Aorta (tissue), 5 donors: ENCODE data around the gene ACD. TPM values are rescaled to one million over a fixed set of nuclear protein-coding genes. Genes with fewer than 3 reads are reported as not detected.
A peak's percentile ranks its signal among the peaks of the same experiment; 100 is the strongest.

ENCODE experiments used
- ATAC-seq: fragments of 200-7000 bp; cut with Tn5 transposase; one replicate; pipeline ENCODE4 v1.9.1; 2022; ENCODE audit warnings: moderate library complexity; ENCODE audit not compliant: low FRiP score
- DNase-seq, 2 donors: peaks; one replicate each; pipeline ENCODE4 v3.0.0-alpha.2; 2020
- H3K27ac ChIP-seq, 2 donors: one replicate each; pipeline ENCODE4 v1.5.1; 2013; ENCODE audit warnings: low read length in 2 of 2, mild to moderate bottlenecking in 2 of 2, moderate library complexity in 2 of 2, control low read depth in 1 of 2, inconsistent platforms in 1 of 2, low read depth in 1 of 2
- H3K27me3 ChIP-seq, 2 donors: one replicate each; pipeline ENCODE4 v1.6.1; 2013; ENCODE audit warnings: control low read depth in 1 of 2, low read length in 1 of 2, mild to moderate bottlenecking in 1 of 2, moderate library complexity in 1 of 2; ENCODE audit not compliant: insufficient read depth in 2 of 2, control insufficient read depth in 1 of 2
- H3K36me3 ChIP-seq, 2 donors: one replicate each; pipeline ENCODE4 v1.6.1; 2013; ENCODE audit warnings: control low read depth in 1 of 2, low read length in 1 of 2, mild to moderate bottlenecking in 1 of 2; ENCODE audit not compliant: insufficient read depth in 2 of 2, control insufficient read depth in 1 of 2
- H3K4me1 ChIP-seq, 2 donors: one replicate each; pipeline ENCODE4 v1.6.1; 2013; ENCODE audit warnings: low read length in 2 of 2, control low read depth in 1 of 2, mild to moderate bottlenecking in 1 of 2, moderate library complexity in 1 of 2; ENCODE audit not compliant: insufficient read depth in 2 of 2, control insufficient read depth in 1 of 2
- H3K4me3 ChIP-seq, 2 donors: one replicate each; pipeline ENCODE4 v1.5.1; 2013; ENCODE audit warnings: low read length in 2 of 2, control low read depth in 1 of 2, mild to moderate bottlenecking in 1 of 2
- H3K9me3 ChIP-seq: one replicate; pipeline ENCODE4 v1.6.1; 2013; ENCODE audit warnings: mild to moderate bottlenecking, low read length; ENCODE audit not compliant: control insufficient read depth
- WGBS, 2 donors: extraction: QIAGEN DNeasy Blood & Tissue Kit; methylation state at CpG; one replicate each; pipeline ENCODE4 v1.1.7; 2013; 5-methylcytosine and 5-hydroxymethylcytosine counted together
- intact Hi-C, 2 donors: fragments of 100-400 bp; cut with DNase I; formaldehyde crosslinking; loops; one replicate each; pipeline versions ENCODE4 v1.14.2 to v1.15.0; 2022
- long read RNA-seq, 2 donors: library from polyadenylated mRNA; unstranded; transcript quantifications; one replicate each; pipeline ENCODE4 v2.0.0, GENCODE V29; 2020 to 2021
- polyA plus RNA-seq, 2 donors: library from polyadenylated mRNA; stranded (reverse); fragments of 200-250 nt; gene quantifications; one replicate each; pipeline ENCODE4 v1.2.3, GENCODE V29; 2013
- total RNA-seq, 2 donors: library from RNA; stranded (reverse); fragmentation: NEBNext Ultra II Directional; extraction: Animal tissue kit (Norgen Biotek cat#: 25700); gene quantifications; one replicate each; pipeline ENCODE4 v1.2.1, GENCODE V29; 2021
- donor health status: healthy with polysubstance abuse.
- donor health status: Bipolar disorder and iron deficiency.
- donor health status: DM: no; HTN: no; CAD: no.
- donor health status: DM: no; HTN: no; CAD: no.
- donor health status: DM: yes; HTN: yes; CAD: no.

ACD gene
- total RNA-seq (10 to 100 TPM; 15.7 to 21.9 TPM), polyA plus RNA-seq (10 to 100 TPM in 1 of 2 donors, 1 to 10 TPM in 1; 7.0 to 34.6 TPM)
- long read RNA-seq, donor 1, transcript ACD-214 (12 exons, 2,065 nt), result major isoform, 29 of 43 reads
- long read RNA-seq, donor 1, partial matches to known transcripts, result 8 of 43 reads
- long read RNA-seq, donor 1, other reads (novel, unspliced or antisense), result 6 of 43 reads
- long read RNA-seq, donor 2, partial matches to known transcripts, result 3 of 10 reads
- long read RNA-seq, donor 2, other reads (novel, unspliced or antisense), result 3 of 10 reads

DNA sequence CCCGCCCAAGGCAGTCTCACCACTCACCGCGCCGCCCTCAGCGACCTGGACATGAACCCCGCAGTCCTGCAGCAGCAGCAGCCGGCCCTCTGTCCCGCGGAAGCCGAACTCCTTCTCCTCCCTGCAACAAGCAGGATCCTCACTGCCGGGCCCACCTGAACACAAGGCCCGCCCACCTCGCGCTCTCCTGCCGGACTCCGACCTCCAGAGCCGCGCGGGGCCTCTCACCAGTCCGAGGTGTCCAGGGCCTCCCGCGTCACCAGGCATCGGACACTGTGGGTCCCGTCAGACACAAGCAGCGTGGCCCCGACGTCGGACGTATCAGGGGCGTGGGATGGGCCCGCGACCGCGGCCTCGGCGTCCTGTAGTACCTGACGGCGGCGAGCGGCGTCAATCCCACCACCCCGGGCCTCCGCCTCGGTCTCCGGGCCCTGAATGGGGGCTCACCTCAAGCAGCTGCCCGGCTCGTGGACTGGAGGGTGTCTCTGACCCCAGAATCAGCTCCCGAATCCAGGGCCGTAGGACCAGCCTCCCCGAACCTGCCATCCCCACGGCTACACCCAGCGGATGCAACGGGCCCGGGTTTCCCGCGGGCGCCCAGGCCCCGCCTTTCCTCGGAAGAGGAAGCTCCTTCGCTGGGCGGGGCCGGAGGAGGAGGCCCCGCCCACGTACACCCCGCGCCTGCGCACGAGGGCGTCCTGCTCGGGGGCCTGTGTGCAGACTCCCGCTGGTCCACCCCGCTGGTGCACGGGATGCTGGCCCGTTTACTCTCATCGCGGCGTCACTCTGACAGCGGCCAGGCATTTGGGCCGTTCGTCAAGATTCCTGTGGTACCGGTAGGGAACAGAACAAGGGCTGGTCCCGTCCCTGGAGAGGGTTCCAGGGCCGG, at the start of gene ACD:
Gene ACD, minus strand, starts transcription at position 586 of the 889 bp plus-strand sequence. Its CDS starts 40 bp downstream, at position 546.
- intact Hi-C loops, result loop anchor here (2.0 to 5.0 kb wide), 2 partner anchors 97 to 98 kb away; partner anchors contain the start of gene CTCF (in 2 of the 2)
- H3K4me1 ChIP-seq, result no peaks in the 10 kb centered on the region
- peak; percentile 93 to 97 for DNase-seq
- H3K9me3 ChIP-seq, result no peaks in the 10 kb centered on the region
- 0 to 1% methylated on average over 76 to 83 of the region's 83 CpGs for WGBS, 2 donors
- H3K27ac ChIP-seq, result peak within 1 kb of the TSS in 1 of 2 donors; percentile 89
- no peaks in the 10 kb centered on the region for H3K36me3 ChIP-seq
- no peaks in the 10 kb centered on the region for H3K27me3 ChIP-seq
- peak; percentile 96 for ATAC-seq
- peak within 1 kb of the TSS; percentile 63 to 64 for H3K4me3 ChIP-seq

DNA sequence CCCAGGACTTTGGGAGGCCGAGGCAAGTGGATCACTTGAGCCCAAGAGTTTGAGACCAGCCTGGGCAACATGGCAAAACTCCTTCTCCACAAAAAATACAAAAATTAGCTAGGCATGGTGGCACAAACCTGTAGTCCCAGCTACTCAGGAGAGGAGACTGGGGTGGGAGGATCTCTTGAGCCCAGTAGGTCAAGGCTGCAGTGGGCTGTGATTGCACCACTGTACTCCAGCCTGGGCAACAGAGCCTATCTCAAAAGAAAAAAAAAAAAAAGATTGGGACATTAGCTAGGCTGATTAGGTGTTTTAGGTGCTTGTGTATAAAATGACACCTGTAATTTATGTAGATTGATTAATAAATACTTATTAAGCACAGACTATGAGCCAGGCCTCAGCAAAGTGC, 49.0 kb upstream of the ACD start:
- intact Hi-C loops, result no loop called here

DNA sequence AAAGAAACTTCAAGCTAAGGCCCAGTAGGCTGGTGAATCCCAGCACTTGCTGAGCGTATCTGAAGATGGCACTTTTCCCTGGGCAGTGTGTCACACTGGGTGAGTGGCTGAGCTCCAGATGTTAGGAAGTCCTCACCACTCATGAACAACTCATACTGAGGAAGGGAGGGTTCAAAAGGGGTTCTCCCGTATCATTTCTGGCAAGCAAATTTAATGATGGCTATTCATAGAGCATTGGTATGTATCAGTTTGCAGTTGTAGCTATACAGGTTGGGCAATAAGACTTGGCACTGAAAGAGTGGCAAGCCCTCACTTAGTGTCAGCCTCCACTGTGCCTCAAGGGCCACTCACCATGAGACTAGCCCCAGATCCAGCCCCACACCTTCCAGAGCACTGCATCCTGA, 48.3 kb upstream of the ACD start:
- H3K36me3 ChIP-seq, result no peaks in the 10 kb centered on the region
- H3K4me3 ChIP-seq, result no peak overlapping the region
- no peaks in the 10 kb centered on the region for H3K4me1 ChIP-seq
- no peaks in the 10 kb centered on the region for H3K27me3 ChIP-seq
- H3K9me3 ChIP-seq, result no peaks in the 10 kb centered on the region
- DNase-seq, result no peak
- H3K27ac ChIP-seq, result no peak overlapping the region
- intact Hi-C loops, result no loop called here
- 53 to 54% methylated on average over 2 of the region's 2 CpGs for WGBS, 2 donors
- ATAC-seq, result no peak

More for the DNA sequence above, 49.0 kb upstream of the ACD start:
- H3K4me3 ChIP-seq, result no peak overlapping the region
- H3K27me3 ChIP-seq, result no peaks in the 10 kb centered on the region
- no peaks in the 10 kb centered on the region for H3K36me3 ChIP-seq
- no peak overlapping the region for H3K27ac ChIP-seq
- WGBS, 2 donors, result 92 to 96% methylated on average over 1 of the region's 1 CpG
- H3K4me1 ChIP-seq, result no peaks in the 10 kb centered on the region
- DNase-seq (no peak), ATAC-seq (no peak)
- H3K9me3 ChIP-seq, result no peaks in the 10 kb centered on the region

DNA sequence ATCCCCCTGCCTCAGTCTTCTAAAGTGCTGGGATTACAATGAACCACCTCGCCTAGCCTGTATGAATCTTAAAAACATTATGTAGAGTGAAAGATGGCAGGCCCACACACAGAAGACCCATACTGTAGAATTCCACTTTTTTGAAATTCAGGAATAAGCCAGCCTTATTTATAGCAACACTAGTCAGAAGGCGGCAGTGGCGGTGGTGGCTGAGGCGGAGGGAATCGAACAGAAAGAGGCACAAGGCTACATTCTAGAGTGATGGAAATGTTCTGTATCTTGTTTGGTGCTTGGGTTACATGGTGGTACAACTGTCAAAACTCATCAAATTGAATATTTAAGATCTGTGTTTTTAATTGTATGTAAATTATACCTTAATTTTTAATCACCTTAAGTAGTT, 47.7 kb upstream of the ACD start:
- Histone ChIP-seq H3K27me3 (no peaks in the 10 kb centered on the region), H3K36me3 (no peaks in the 10 kb centered on the region), H3K27ac (no peak overlapping the region), H3K9me3 (no peaks in the 10 kb centered on the region), H3K4me1 (no peaks in the 10 kb centered on the region), H3K4me3 (no peak overlapping the region)
- 88 to 96% methylated on average over 5 of the region's 5 CpGs for WGBS, 2 donors
- no peak for ATAC-seq
- DNase-seq, result no peak
- intact Hi-C loops, result no loop called here

DNA sequence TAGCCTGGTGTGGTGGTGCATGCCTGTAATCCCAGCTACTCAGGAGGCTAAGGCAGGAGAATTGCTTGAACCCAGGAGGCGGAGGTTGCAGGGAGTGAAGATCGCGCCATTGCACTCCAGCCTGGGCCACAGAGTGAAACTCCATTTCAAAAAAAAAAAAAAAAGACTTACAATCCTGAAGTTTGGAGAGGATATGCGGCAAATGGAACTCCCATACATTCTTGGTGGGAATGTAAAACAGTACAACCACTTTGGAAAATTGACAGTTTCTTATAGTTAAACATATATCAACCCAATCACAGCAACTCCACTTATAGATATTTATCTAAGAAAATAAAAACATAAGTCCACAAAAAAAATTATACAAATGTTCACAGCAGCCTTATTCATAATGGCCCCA, 47.1 kb upstream of the ACD start:
- Histone ChIP-seq H3K27me3 (no peaks in the 10 kb centered on the region), H3K4me3 (no peak overlapping the region), H3K27ac (no peak overlapping the region), H3K36me3 (no peaks in the 10 kb centered on the region), H3K9me3 (no peaks in the 10 kb centered on the region), H3K4me1 (no peaks in the 10 kb centered on the region)
- 89 to 98% methylated on average over 4 of the region's 4 CpGs for WGBS, 2 donors
- DNase-seq (no peak), ATAC-seq (no peak)
- intact Hi-C loops, result no loop called here

DNA sequence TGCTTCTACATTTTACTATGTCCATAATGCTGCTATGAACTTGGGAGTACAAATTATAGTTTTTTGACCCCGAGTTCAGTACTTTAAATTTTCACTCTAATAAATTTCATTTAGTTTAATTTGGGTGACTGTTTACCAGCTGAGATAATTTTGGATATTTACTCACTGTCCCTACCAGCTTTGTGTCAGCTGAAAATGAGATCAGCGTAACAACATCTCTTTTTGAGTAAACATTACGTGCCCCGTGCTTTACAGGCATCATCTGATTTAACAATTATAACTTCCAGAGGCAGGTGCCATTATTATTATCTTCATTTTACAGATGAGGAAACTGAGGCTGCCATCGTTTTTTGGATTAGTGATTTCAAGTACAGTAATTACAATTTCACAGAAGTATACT, 44.0 kb upstream of the ACD start:
- no peak for ATAC-seq
- Histone ChIP-seq H3K4me1 (no peaks in the 10 kb centered on the region), H3K9me3 (no peaks in the 10 kb centered on the region), H3K4me3 (no peak overlapping the region), H3K27me3 (no peaks in the 10 kb centered on the region), H3K27ac (no peak overlapping the region), H3K36me3 (no peaks in the 10 kb centered on the region)
- 91 to 92% methylated on average over 5 of the region's 5 CpGs for WGBS, 2 donors
- intact Hi-C loops, result no loop called here
- no peak for DNase-seq

DNA sequence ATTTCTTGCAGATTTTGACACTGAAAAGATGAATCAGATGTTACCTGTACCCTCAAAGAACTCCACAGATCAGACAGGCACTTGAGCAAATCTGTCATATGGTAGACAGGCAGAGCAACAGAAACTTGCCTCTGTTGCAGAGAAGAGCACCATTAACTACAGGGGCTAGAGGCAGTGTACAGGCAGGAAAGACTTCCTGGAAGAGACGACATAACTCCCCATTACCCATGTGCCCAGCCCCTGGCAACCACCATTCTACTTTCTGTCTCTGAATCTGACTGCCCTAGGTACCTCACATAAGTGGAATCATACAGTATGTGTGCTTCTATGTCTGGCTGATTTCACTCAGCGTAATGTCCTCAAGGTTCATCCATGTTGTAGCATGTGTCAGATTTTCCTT, 43.6 kb upstream of the ACD start:
- intact Hi-C loops, result no loop called here
- Histone ChIP-seq H3K27ac (no peak overlapping the region), H3K27me3 (no peaks in the 10 kb centered on the region), H3K4me1 (no peaks in the 10 kb centered on the region), H3K36me3 (no peaks in the 10 kb centered on the region), H3K9me3 (no peaks in the 10 kb centered on the region), H3K4me3 (no peak overlapping the region)
- DNase-seq (no peak), ATAC-seq (no peak)
- WGBS, 2 donors, result 75 to 79% methylated on average over 2 of the region's 2 CpGs

DNA sequence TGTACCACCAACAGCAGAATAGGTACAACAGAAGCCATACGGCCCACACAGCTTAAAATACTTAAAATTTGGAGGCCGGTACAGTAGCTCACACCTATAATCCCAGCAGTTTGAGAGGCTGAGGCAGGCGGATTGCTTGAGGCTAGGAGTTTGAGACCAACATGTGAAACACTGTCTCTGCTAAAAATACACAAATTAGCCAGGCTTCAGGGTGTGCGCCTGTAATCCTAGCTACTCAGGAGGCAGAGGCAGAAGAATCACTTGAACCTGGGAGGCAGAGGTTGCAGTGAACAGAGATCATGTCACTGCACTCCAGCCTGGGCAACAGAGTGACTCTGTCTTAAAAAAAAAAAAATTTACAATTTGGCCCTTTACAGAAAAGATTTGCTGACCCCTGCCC, 42.1 kb upstream of the ACD start:
- DNase-seq (no peak), ATAC-seq (no peak)
- Histone ChIP-seq H3K27me3 (no peaks in the 10 kb centered on the region), H3K4me1 (no peaks in the 10 kb centered on the region), H3K27ac (no peak overlapping the region), H3K36me3 (no peaks in the 10 kb centered on the region), H3K4me3 (no peak overlapping the region), H3K9me3 (no peaks in the 10 kb centered on the region)
- 94 to 95% methylated on average over 4 of the region's 4 CpGs for WGBS, 2 donors
- intact Hi-C loops, result no loop called here

DNA sequence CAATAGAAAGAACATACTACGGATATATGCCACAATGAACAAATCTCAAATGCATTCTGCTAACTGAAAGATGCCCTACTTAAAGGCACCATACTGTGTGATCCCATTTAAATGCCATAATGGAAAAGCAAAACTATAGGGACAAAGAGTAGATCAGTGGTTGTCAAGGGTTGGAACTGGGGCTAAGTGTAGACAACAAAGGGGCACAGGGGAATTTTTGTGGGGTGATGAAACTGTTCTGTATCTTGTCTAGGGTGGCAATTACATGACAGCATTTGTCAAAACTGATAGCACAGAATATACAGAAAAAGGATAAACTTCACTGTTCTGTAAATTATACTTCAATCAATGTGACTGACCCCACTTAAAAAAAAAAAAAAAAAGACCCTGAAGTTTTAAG, 41.4 kb upstream of the ACD start:
- intact Hi-C loops, result no loop called here
- H3K27me3 ChIP-seq, result no peaks in the 10 kb centered on the region
- WGBS, 2 donors, result 88 to 93% methylated on average over 1 of the region's 1 CpG
- H3K36me3 ChIP-seq, result no peaks in the 10 kb centered on the region
- H3K4me3 ChIP-seq, result no peak overlapping the region
- no peaks in the 10 kb centered on the region for H3K9me3 ChIP-seq
- H3K4me1 ChIP-seq, result no peaks in the 10 kb centered on the region
- DNase-seq (no peak), ATAC-seq (no peak)
- H3K27ac ChIP-seq, result no peak overlapping the region
